NB4 (cell line): ENCODE data around the gene CHURC1.

ENCODE experiments used
- POLR2A ChIP-seq: IDR thresholded peaks from 2 replicates; pipeline ENCODE4 v1.6.1; 2011; ENCODE audit warnings: mild to moderate bottlenecking; ENCODE audit not compliant: insufficient read length; ENCODE audit errors: extremely low read depth
- TF ChIP-seq, protein P1 (sequence below): IDR thresholded peaks from one replicate; pipeline ENCODE4 v1.5.1; 2012; ENCODE audit warnings: low read depth, low read length

DNA sequence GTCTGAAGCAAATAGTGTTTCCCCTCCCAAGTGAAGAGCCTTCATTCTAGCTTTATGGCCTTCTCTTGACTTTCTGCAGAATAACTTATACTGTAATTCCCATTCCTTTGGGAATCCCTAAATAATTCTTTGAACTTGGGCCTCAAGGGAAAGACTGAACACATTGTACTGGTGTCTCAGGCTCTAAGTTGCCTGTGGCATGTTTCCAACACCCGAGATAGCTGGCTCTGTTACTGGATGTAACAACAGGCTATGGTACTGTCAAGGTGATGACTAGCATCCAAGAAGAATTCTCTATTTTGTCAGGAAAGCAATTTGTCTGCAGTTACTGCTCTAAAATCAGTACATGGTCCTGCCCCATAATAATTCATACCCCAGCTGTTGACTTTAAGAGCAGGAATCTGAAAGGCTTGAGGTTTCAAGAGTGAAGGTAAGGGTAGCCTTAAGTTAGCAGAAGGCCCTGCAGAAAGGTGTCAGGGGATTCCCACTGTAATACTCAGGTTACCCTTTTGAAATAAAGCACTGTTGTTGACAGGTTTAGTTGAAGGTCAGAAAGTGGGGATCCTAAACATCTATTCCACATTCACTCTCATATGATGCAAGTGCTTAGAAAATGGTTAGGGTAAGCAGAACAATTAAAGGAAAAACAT lies 23.0 kb downstream of the CHURC1 start:
- TF ChIP-seq, protein P1, sequence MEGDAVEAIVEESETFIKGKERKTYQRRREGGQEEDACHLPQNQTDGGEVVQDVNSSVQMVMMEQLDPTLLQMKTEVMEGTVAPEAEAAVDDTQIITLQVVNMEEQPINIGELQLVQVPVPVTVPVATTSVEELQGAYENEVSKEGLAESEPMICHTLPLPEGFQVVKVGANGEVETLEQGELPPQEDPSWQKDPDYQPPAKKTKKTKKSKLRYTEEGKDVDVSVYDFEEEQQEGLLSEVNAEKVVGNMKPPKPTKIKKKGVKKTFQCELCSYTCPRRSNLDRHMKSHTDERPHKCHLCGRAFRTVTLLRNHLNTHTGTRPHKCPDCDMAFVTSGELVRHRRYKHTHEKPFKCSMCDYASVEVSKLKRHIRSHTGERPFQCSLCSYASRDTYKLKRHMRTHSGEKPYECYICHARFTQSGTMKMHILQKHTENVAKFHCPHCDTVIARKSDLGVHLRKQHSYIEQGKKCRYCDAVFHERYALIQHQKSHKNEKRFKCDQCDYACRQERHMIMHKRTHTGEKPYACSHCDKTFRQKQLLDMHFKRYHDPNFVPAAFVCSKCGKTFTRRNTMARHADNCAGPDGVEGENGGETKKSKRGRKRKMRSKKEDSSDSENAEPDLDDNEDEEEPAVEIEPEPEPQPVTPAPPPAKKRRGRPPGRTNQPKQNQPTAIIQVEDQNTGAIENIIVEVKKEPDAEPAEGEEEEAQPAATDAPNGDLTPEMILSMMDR = no peak
- TF ChIP-seq POLR2A = no peak
